GM18502 (cell line): ENCODE data around the gene COX19.

Experiments
- ATAC-seq: cut with Tn5 transposase; IDR thresholded peaks from one replicate; pipeline ENCODE4 v1.9.1; 2021; ENCODE audit warnings: mild to moderate bottlenecking; ENCODE audit not compliant: unreplicated experiment, poor library complexity

Gene COX19

GRCh38 chr7:992709-993607, 17.6 kb upstream of the COX19 start:
- ATAC-seq = peak; percentile 94

GRCh38 chr7:991729-992656, 16.6 kb upstream of the COX19 start:
- ATAC-seq = no peak

GRCh38 chr7:990933-991728, 15.8 kb upstream of the COX19 start:
- no peak for ATAC-seq

- no peak for ATAC-seq
Measured at GRCh38 chr7:990352-990932, 15.1 kb upstream of the COX19 start.

DNA sequence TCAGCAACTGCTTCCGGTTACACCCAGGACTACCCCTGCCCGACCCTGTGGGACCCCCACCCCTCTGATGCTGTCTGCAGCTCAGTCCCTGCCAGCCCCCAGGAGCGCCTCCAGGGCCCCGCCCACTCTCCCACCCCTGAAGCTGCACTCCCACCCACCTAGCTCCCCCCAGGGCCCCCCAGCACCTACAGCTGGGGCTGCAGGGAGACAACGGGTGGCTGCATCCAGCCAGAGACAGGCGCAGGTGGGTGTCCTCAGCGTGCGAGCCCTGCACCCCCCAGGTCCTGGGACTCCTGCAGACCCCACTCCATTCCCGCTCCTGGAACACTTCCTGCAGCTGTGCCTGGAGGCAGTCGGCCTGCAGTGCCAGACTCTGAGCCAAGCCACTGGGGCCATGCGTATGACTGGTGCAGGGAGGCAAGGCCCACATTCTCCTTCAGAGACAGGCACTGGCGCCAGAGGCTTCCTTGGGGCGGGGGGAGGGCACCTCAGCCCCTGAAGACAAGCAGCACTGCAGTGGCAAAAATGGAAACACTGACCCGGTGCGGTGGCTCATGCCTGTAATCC, 13.7 kb upstream of the COX19 start:
- no peak for ATAC-seq

DNA sequence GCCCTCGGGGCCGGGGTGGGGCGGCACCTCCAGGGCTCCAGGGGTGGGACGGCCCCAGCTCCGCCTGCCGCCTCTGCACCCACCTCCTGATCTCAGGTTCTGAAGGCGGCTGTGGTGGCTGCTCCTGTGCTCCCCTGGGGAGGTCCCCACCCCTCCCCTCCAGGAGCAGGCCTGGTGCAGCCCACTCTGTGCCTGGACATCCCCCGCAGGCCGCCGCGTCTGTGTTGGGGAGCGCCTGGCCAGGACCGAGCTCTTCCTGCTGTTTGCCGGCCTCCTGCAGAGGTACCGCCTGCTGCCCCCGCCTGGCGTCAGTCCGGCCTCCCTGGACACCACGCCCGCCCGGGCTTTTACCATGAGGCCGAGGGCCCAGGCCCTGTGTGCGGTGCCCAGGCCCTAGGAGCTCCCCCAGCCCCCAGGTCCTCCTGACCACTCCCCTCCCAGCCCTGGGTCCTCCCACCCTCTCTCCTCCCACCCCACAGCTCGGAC, 13.1 kb upstream of the COX19 start:
- no peak for ATAC-seq

DNA sequence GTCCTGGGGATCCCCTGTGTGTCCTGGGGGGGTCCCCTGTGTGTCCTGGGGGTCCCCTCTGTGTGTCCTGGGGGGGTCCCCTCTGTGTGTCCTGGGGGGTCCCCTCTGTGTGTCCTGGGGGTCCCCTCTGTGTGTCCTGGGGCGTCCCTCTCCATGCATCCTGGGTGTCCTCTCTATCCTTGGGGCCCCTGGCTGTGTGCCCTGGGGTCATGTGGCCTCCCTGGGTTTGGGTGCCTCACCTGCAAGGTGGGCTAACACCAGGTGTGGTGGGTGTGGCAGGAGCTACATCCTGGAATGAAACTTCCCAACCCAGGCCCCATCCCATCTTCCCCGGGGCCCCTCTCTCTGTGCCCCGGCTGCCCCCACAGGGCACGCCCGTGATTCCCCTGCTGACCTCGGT, 12.6 kb upstream of the COX19 start:
- no peak for ATAC-seq

DNA sequence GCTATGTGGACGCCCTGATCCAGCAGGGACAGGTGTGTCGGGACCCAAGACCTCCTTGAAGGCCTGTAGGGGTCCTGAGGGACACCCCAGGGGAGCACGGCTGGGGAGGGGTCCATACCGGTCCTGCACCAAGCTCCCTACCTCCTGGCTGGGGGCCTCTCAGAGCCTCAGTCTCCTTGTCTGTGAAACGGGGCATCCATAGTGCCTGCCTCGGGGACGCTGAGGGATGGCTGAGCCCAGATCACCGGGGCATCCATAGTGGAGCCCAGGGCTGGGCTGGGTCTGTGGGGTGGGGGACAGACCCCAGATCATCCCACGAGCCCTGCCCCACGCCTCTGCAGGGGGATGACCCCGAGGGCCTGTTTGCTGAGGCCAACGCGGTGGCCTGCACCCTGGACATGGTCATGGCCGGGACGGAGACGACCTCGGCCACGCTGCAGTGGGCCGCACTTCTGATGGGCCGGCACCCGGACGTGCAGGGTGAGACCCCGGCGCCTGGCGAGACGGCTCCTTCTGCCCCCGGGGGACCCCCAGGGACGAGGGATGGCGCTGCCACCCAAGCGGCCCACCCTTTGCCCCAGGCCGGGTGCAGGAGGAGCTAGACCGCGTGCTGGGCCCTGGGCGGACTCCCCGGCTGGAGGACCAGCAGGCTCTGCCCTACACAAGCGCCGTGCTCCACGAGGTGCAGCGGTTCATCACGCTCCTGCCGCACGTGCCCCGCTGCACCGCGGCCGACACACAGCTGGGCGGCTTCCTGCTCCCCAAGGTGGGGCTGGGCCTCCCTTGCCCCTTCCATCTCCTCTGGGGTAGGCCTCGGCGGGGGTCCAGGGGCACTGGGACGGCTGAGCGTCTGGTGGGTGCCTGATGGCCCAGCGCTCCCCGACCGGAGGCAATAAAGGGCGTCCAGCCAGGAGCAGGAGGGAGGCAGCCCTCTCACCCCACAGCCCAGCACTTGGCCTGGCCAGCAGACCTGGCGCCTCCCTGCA, 11.7 kb upstream of the COX19 start:
- ATAC-seq = no peak

DNA sequence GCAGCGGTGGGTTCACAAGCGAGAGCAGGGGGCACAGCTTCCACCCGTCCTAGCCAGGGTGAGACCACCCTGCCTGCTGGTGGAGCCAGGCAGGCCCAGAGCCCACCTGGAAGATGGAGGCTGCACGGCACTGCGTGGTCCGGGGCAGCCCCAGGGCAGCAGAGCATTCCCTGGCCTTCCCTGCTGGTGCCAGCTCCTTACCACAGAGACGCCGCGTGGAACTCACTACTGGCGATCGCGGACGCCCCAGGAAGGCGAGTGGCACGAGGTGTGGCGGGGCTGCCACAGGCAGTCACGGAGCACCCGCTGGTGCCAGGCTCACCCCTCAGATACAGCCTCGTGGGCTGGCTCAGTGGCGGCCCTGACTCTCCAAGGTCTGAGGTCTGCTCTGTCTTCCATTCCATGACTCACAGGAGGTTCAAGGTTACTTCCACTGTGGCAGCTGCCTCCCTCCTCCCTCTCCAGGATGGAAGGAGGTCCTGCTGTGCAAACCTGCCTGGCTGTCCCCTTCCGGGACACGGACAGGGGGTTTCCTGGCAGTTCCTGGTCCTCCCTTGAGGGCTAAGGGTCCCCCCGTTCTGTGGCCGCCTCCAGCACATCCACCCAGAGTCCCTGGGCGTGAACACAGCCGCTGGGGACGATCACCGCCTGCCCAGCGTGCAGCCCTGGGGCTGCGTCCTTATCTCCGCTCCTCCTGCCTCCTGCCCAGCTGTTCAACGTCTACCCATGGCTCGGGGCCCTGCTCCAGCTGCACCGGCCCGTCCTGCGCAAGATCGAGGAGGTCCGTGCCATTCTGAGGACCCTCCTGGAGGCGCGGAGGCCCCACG, 10.8 kb upstream of the COX19 start:
- no peak for ATAC-seq

- no peak for ATAC-seq
Measured at GRCh38 chr7:985127-985416, 9.7 kb upstream of the COX19 start.

GRCh38 chr7:984361-985126, 9.2 kb upstream of the COX19 start:
- ATAC-seq = no peak

DNA sequence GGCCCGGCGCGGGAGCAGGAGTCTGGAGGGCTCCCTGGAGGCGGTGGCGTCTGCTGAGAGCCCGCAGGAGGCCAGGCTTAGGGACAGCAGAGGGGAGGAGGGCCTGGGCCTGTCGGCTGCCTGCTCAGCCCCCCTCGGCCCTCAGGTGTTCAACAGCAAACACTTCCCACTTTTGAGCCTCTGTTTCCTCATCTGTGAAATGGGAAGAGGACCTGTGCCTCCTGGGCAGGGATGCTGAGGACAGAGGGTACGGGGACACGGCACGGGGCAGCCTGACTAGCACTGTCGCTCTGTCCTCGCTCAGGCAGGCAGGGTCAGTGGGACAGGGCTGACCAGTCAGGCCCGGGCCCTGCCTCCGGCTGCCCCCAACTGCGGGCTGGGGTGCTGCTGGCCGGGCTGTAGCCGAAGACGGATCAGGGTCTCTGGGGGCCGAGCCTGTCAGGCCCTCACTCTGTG, 8.3 kb upstream of the COX19 start:
- no peak for ATAC-seq

- no peak for ATAC-seq
Measured at GRCh38 chr7:983004-983615, 7.8 kb upstream of the COX19 start, which contains the start of gene CYP2W1. TSS of gene CYP2W1 (plus strand) at chr7:983181. CDS start at chr7:983212, 31 bp downstream.

- ATAC-seq = no peak
Measured at GRCh38 chr7:982511-983003, 7.2 kb upstream of the COX19 start.

GRCh38 chr7:981793-982510, 6.6 kb upstream of the COX19 start:
- no peak for ATAC-seq
